MCF 10A (cell line): ENCODE data around the gene CHMP6. TPM values are rescaled to one million over a fixed set of nuclear protein-coding genes. Genes with fewer than 3 reads are reported as not detected.

Source experiments
- BruUV-seq: library from RNA; stranded (reverse); fragments of 400-500 nt; replicated peaks from 2 replicates; lab custom pipeline; 2021; lab: Mats Ljungman, UMichigan
- CTCF ChIA-PET: fragments of 300-600 bp; sonication (Branson Sonifier 250); formaldehyde crosslinking; extraction: SDS; loops from one replicate; lab custom pipeline; 2021; ENCODE audit warnings: antibody characterized with exemption, inconsistent platforms; lab: Yijun Ruan, JAX
- POLR2A ChIA-PET: fragments of 300-600, 350-650 bp; sonication (Branson Sonifier 250); formaldehyde crosslinking; extraction: SDS; loops from one replicate; lab custom pipeline; 2020; ENCODE audit warnings: antibody characterized with exemption, inconsistent platforms; lab: Yijun Ruan, JAX
- DNase-seq: peaks from one replicate; pipeline ENCODE4 v3.0.0-alpha.2; 2018; ENCODE audit not compliant: unreplicated experiment
- H3K27ac Mint-ChIP-seq: one replicate; pipeline ENCODE4 v1.8.0; 2022; ENCODE audit warnings: mild to moderate bottlenecking, low read depth, mixed read lengths; ENCODE audit not compliant: unreplicated experiment
- H3K27me3 Mint-ChIP-seq: one replicate; pipeline ENCODE4 v1.8.0; 2022; ENCODE audit warnings: mixed read lengths; ENCODE audit not compliant: insufficient read depth, unreplicated experiment
- H3K36me3 Mint-ChIP-seq: one replicate; pipeline ENCODE4 v1.8.0; 2022; ENCODE audit warnings: mild to moderate bottlenecking, moderate library complexity, mixed read lengths; ENCODE audit not compliant: insufficient read depth, unreplicated experiment
- H3K4me1 Mint-ChIP-seq: one replicate; pipeline ENCODE4 v1.8.0; 2022; ENCODE audit warnings: mixed read lengths; ENCODE audit not compliant: insufficient read depth, unreplicated experiment
- H3K4me3 Mint-ChIP-seq: one replicate; pipeline ENCODE4 v1.8.0; 2022; ENCODE audit warnings: mild to moderate bottlenecking, moderate library complexity, mixed read lengths; ENCODE audit not compliant: unreplicated experiment
- H3K9me3 Mint-ChIP-seq: one replicate; pipeline ENCODE4 v1.8.0; 2022; ENCODE audit warnings: mixed read lengths; ENCODE audit not compliant: unreplicated experiment
- intact Hi-C: fragments of 100-400 bp; cut with micrococcal nuclease; formaldehyde crosslinking; loops from 2 replicates; pipeline ENCODE4 v1.14.1; 2022
- total RNA-seq: library from RNA; stranded (reverse); gene quantifications from 2 replicates; pipeline ENCODE4 v1.2.3, GENCODE V29; 2022
- TF ChIP-seq, protein P1 (sequence below): fragments of 200-600 bp; IDR thresholded peaks from one replicate; pipeline ENCODE4 v1.8.0; 2022; ENCODE audit warnings: antibody characterized with exemption, mild to moderate bottlenecking; ENCODE audit not compliant: unreplicated experiment

The CHMP6 gene
- total RNA-seq, 1 experiment from 2014 or later, result 19.5 TPM

DNA sequence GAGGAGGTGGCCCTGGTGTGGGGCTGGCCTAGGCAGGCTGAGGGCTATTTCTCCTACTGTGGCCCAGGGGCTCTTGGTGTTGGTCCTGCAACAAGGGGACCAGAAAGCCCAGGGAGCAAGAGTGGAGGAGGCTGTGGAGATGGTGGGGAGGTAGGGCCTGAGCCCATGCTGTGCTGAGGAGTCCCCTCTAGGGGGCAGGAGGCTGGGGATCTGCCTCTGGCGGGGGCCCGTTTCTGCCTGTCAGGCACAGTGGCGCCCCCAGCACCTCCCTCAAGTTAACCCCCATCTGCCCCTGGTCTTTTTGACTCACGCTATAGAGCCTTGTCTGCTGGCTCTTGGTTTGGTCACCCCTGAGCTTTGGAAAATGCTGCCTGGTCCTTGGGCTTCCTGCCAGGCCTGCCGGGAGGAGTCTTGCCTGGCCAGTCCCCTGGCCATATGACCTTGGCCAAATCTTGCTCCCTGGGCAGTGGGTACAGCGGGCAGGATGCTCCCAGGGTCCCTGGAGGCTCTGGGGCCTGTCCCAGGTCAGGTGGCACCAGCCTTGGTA, 49.2 kb downstream of the CHMP6 start:
- peaks cover 37% of the 10 kb centered on the region for H3K36me3 Mint-ChIP-seq
- peak; percentile 22 for DNase-seq
- no peaks in the 10 kb centered on the region for H3K9me3 Mint-ChIP-seq
- TF ChIP-seq, protein P1, sequence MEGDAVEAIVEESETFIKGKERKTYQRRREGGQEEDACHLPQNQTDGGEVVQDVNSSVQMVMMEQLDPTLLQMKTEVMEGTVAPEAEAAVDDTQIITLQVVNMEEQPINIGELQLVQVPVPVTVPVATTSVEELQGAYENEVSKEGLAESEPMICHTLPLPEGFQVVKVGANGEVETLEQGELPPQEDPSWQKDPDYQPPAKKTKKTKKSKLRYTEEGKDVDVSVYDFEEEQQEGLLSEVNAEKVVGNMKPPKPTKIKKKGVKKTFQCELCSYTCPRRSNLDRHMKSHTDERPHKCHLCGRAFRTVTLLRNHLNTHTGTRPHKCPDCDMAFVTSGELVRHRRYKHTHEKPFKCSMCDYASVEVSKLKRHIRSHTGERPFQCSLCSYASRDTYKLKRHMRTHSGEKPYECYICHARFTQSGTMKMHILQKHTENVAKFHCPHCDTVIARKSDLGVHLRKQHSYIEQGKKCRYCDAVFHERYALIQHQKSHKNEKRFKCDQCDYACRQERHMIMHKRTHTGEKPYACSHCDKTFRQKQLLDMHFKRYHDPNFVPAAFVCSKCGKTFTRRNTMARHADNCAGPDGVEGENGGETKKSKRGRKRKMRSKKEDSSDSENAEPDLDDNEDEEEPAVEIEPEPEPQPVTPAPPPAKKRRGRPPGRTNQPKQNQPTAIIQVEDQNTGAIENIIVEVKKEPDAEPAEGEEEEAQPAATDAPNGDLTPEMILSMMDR, result peak; percentile 39
- CTCF ChIA-PET, result interaction anchor here (0.6 to 1.4 kb wide), 7 partner anchors 10 to 1000 kb away, joined by 3 to 6 read pairs (median 3); no protein-coding TSS in a partner anchor
- no TSS peak for BruUV-seq
- intact Hi-C loops, result no loop called here
- H3K4me3 Mint-ChIP-seq, result peak overlapping the region; percentile 59
- H3K27me3 Mint-ChIP-seq, result no peaks in the 10 kb centered on the region
- POLR2A ChIA-PET, result interaction anchor here (0.7 to 8.2 kb wide), 6 partner anchors 10 to 55 kb away, joined by 3 to 60 read pairs (median 5); no protein-coding TSS in a partner anchor
- H3K4me1 Mint-ChIP-seq, result peaks cover 63% of the 10 kb centered on the region
- peak overlapping the region; percentile 69 for H3K27ac Mint-ChIP-seq

DNA sequence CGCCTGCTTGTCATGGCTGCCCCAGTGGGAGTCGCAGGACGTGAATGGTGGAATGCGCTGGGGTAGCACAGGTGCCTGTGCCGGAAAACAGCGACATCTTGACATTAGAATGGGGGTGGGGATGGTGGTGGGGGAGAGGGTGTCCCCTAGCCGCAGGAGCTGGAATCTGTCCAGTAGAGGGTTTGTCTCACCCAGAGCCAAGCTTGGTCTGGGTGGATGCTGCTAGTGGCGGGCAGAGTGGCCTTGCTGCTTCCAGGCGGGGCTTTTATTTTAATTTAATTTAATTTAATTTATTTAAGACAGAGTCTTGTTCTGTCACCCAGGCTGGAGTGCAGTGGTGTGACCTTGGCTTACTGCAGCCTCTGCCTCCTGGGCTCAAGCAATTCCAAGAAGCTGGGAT, 51.0 kb downstream of the CHMP6 start:
- CTCF ChIA-PET, result interaction anchor here (2.6 kb wide), 1 partner anchor 19 kb away, joined by 11 read pairs; no protein-coding TSS in a partner anchor
- Mint-ChIP-seq H3K27me3 (no peaks in the 10 kb centered on the region), H3K4me1 (peaks cover 55% of the 10 kb centered on the region), H3K36me3 (peaks cover 23% of the 10 kb centered on the region), H3K9me3 (no peaks in the 10 kb centered on the region), H3K4me3 (peak overlapping the region; percentile 35), H3K27ac (peak overlapping the region; percentile 69)
- POLR2A ChIA-PET, result interaction anchor here (0.6 to 8.2 kb wide), 7 partner anchors 8 to 180 kb away, joined by 3 to 60 read pairs (median 13); partner anchors contain the start of gene CEP131
- TF ChIP-seq, protein P1, result no peak
- DNase-seq, result no peak
- intact Hi-C loops, result no loop called here
- no TSS peak for BruUV-seq

DNA sequence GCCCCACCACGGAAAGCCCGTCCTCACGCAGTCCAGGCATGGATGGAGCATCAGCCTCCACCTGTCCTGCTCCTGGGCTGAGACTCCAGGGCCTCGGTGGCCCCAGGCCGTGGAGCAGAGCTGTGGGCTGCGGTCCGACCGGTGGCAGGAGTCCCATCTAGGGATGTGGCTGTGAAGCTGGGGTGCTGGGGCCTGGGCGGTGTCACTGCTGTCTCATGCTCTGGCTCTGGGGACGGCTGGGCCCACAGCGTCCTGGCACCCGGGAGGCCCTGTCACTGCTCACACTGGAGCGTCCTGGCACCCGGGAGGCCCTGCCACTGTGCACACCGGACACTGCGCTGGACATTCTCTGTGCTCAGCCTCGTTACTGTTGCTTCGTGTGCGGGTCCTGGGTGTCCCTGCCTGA, 51.7 kb downstream of the CHMP6 start:
- Mint-ChIP-seq H3K27me3 (no peaks in the 10 kb centered on the region), H3K36me3 (peaks cover 16% of the 10 kb centered on the region), H3K4me3 (peak overlapping the region; percentile 66), H3K27ac (peak overlapping the region; percentile 69), H3K9me3 (no peaks in the 10 kb centered on the region), H3K4me1 (peaks cover 48% of the 10 kb centered on the region)
- POLR2A ChIA-PET, result interaction anchor here (1.2 to 4.7 kb wide), 6 partner anchors 7 to 52 kb away, joined by 5 to 34 read pairs (median 13); partner anchors contain the start of gene BAIAP2
- no TSS peak for BruUV-seq
- CTCF ChIA-PET, result interaction anchor here (0.6 to 2.6 kb wide), 2 partner anchors 20 to 627 kb away, joined by 3 to 11 read pairs; no protein-coding TSS in a partner anchor
- TF ChIP-seq, protein P1, result no peak
- intact Hi-C loops, result no loop called here
- DNase-seq, result no peak

DNA sequence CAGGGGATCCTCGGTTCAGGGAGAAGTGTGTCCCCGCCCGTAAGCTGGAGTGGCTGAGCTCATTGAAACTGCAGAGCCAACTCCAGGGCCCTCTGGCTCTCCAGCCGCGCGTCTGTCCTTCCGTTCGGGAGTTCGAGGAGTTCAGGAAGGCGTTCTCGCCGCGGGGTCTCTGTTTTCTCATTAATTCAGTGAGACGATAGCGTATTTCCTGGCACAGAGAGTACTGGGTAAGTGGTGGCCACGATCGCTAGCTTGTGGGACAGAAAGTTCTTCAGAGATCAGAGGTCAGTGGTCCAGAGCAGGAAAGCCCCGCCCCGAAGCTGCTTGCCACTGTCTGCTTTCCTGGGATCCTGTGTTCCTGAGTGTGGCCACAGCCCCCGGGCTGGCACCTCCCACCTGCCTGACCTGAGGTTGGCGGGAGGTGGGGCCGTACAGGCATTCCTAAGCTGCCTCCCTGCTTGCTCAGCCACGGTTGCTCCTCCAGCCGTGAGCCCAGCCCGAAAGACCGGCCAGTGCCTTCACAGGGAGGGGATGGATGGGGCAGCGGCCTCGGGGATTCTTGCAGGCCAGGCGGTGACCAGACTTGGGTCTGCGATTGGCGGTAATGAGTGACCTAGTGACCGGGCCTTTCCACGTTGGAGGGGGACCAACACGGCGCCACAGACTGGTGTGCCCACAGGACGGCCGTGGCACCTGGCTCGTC, 52.2 kb downstream of the CHMP6 start:
- intact Hi-C loops, result loop anchor here (1.0 kb wide), 1 partner anchor 13 kb away; no protein-coding TSS in a partner anchor
- Mint-ChIP-seq H3K27me3 (no peaks in the 10 kb centered on the region), H3K4me3 (peak overlapping the region; percentile 66), H3K4me1 (peaks cover 48% of the 10 kb centered on the region), H3K9me3 (no peaks in the 10 kb centered on the region), H3K27ac (peak overlapping the region; percentile 69), H3K36me3 (peaks cover 13% of the 10 kb centered on the region)
- POLR2A ChIA-PET, result interaction anchor here (0.6 to 4.7 kb wide), 9 partner anchors 8 to 181 kb away, joined by 3 to 34 read pairs (median 7); partner anchors contain the start of gene BAIAP2
- TF ChIP-seq, protein P1, result no peak
- peak; percentile 89 for DNase-seq
- BruUV-seq, result no TSS peak
- CTCF ChIA-PET, result interaction anchor here (0.6 to 2.6 kb wide), 3 partner anchors 20 to 628 kb away, joined by 3 to 11 read pairs (median 10); no protein-coding TSS in a partner anchor
